HAP-1 (cell line): ENCODE measurements around the gene RFPL1.
"Not testable (repeated sequence)": the region's sequence is repeated elsewhere in the genome, so short reads cannot be mapped to it uniquely, and the experiment has no call there.

Source experiments
- DNase-seq, 2 experiments: peaks; one replicate each; pipeline ENCODE4 v3.0.0-alpha.2; 2016 to 2020; ENCODE audit warnings: low spot score in 2 of 2
- H3K27me3 ChIP-seq: fragments of 250-450 bp; sonication (Bioruptor Pico); 2 replicates; pipeline ENCODE4 v1.5.1; 2020; ENCODE audit warnings: low read depth, mild to moderate bottlenecking, moderate library complexity
- H3K36me3 ChIP-seq: fragments of 250-450 bp; sonication (Bioruptor Pico); replicated peaks from 2 replicates; pipeline ENCODE4 v1.5.1; 2020; ENCODE audit warnings: mild to moderate bottlenecking
- H3K4me1 ChIP-seq: fragments of 250-450 bp; sonication (Bioruptor Pico); 2 replicates; pipeline ENCODE4 v1.5.1; 2020; ENCODE audit warnings: mild to moderate bottlenecking
- H3K4me3 ChIP-seq: fragments of 250-450 bp; sonication (Bioruptor Pico); 2 replicates; pipeline ENCODE4 v1.5.1; 2020; ENCODE audit warnings: mild to moderate bottlenecking, moderate library complexity
- H3K9me3 ChIP-seq: fragments of 250-450 bp; sonication (Bioruptor Pico); 2 replicates; pipeline ENCODE4 v1.5.1; 2020; ENCODE audit warnings: mild to moderate bottlenecking, moderate library complexity
- in situ Hi-C: fragments of 300-500 bp; cut with MboI; formaldehyde crosslinking; loops from 3 replicates; pipeline ENCODE4 v1.14.3; 2020; ENCODE audit warnings: low sequenced_read_pairs, inconsistent platforms, mixed read lengths

The RFPL1 gene

DNA sequence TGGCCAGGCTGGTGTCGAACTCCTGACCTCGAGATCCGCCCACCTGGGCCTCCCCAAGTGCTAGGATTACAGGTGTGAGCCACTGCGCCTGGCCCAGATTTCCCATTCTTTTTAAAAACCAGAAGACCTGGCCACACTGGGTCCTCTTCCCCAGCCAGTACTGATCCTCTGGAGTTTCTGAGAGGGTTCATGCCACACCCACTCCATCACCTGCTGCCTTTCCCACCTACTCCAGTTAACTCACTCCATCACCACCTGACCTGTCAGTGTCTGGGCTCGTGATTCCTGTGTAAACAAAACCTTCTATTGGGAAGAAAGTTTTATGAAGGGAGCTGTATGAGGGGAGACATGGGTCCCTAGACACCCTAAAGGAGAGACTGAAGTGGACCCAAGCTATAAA lies 19.7 kb upstream of the RFPL1 start:
- H3K4me3 ChIP-seq, H3K4me1 ChIP-seq, H3K27me3 ChIP-seq, DNase-seq, H3K9me3 ChIP-seq, in situ Hi-C loops, H3K36me3 ChIP-seq: not testable (repeated sequence)

DNA sequence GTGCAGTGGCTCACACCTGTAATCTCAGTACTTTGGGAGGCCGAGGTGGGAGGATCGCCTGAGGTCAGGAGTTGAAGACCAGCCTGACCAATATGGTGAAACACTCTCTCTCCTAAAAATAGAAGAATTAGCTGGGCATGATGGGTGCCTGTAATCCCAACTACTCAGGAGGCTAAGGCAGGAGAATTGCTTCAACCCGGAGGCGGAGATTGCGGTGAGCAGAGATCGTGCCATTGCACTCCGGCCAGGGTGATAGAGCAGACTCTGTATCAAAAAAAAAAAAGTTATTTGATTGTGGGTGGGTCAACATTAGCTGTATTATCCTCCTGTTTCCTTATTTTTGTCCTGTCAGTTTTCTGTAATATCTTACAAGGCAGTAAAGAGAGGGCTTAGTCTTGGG lies 11.9 kb upstream of the RFPL1 start:
- no peak overlapping the region for H3K4me3 ChIP-seq
- in situ Hi-C loops, result no loop called here
- DNase-seq, result no peak
- H3K9me3 ChIP-seq, result no peaks in the 10 kb centered on the region
- no peaks in the 10 kb centered on the region for H3K27me3 ChIP-seq
- H3K4me1 ChIP-seq, result no peaks in the 10 kb centered on the region
- no peaks in the 10 kb centered on the region for H3K36me3 ChIP-seq

DNA sequence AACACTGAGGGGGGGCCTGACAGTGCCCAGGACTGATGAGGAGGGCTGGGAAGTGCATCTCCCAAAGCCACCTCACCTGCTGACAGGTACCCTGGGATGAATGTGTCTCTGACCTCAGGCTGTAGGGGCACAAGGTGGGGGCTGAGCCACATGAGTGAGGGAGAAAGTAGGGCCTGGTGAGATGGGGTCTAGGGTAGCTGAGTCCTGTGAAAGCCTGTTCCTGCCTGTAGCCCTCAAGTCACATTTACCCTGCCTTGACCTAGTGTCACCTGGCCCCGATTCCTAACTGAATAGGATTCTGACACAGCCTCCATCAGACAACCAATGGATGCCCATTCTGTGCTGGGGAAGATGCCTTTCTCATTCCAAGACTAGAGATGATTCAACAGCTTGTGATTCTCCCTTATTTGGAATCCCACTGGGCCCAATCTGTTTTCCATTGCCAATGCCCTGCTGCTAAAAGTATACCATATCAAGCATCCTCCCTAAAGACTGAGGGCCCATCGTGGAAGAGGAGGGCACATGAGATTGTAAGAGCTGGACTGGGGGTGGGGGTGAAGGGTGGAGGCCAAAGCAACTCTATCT lies 11.1 kb upstream of the RFPL1 start:
- Histone ChIP-seq H3K27me3 (no peaks in the 10 kb centered on the region), H3K4me3 (no peak overlapping the region), H3K36me3 (no peaks in the 10 kb centered on the region), H3K4me1 (peaks cover 5% of the 10 kb centered on the region; the same call in 1 of the 2 replicates), H3K9me3 (no peaks in the 10 kb centered on the region)
- no peak for DNase-seq
- in situ Hi-C loops, result no loop called here

DNA sequence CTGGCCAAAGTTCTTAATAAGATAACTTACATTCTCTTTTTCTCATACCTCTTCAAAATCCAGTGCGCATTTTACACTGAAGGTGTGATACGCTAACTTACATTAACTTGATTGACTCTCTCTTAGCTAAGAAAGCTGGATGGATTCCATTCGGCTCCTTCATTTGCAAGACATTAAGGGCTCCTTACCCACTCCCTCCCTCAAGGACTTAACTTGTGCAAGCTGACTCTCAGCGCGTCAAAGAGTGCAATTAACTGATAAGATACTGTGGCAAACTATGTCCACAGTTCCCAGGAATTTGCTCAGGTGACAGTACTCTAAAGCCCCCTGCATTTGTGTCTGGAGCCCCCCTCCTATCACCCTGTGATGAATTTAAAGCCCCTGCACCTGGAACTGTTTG lies 6.4 kb upstream of the RFPL1 start:
- Histone ChIP-seq H3K36me3 (no peaks in the 10 kb centered on the region), H3K4me3 (no peak overlapping the region), H3K4me1 (peaks cover 21% of the 10 kb centered on the region), H3K9me3 (no peaks in the 10 kb centered on the region), H3K27me3 (no peaks in the 10 kb centered on the region)
- DNase-seq, result peak; percentile 48 to 61
- in situ Hi-C loops, result no loop called here

DNA sequence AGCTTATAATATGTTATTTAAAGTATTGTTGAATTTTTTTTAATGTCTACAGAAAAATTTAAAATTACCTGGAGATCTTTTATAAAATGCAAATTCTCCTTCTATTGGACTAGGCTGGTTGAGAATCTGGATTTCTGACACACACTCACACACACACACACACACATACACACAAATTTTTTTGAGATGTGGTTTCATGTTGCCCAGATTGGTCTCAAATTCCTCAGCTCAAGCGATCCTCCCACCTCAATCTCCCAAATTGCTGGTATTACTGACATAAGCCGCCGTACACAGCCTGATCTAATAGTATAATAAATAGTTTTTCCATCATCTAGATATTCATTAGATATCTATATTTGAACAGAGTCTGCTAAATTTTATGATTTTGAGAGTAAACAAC lies 4.5 kb upstream of the RFPL1 start:
- peaks cover 21% of the 10 kb centered on the region for H3K4me1 ChIP-seq
- H3K27me3 ChIP-seq, result no peaks in the 10 kb centered on the region
- H3K36me3 ChIP-seq, result no peaks in the 10 kb centered on the region
- H3K4me3 ChIP-seq, result no peak overlapping the region
- in situ Hi-C loops, result no loop called here
- DNase-seq, result no peak
- H3K9me3 ChIP-seq, result no peaks in the 10 kb centered on the region

DNA sequence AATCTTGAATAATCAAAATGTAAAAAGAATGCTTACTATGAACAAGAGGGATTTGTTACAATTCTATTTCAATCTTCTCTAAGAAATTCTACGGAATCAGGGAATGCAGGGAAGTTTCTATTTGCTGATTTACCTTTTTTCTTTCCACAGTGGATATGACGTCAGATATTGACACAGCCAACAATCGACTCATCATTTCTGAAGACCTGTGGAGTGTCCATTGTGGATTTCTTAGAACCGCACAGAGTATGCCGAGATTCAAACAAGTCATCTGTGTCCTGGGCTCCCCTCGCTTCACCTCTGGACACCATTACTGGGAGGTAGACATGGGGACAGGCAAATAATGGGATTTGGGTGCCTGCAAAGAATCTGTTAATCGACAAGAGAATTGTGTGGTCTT lies 4.1 kb upstream of the RFPL1 start:
- no peaks in the 10 kb centered on the region for H3K36me3 ChIP-seq
- H3K27me3 ChIP-seq, result no peaks in the 10 kb centered on the region
- H3K4me3 ChIP-seq, result no peak overlapping the region
- no peak for DNase-seq
- in situ Hi-C loops, result no loop called here
- no peaks in the 10 kb centered on the region for H3K9me3 ChIP-seq
- H3K4me1 ChIP-seq, result peaks cover 21% of the 10 kb centered on the region

DNA sequence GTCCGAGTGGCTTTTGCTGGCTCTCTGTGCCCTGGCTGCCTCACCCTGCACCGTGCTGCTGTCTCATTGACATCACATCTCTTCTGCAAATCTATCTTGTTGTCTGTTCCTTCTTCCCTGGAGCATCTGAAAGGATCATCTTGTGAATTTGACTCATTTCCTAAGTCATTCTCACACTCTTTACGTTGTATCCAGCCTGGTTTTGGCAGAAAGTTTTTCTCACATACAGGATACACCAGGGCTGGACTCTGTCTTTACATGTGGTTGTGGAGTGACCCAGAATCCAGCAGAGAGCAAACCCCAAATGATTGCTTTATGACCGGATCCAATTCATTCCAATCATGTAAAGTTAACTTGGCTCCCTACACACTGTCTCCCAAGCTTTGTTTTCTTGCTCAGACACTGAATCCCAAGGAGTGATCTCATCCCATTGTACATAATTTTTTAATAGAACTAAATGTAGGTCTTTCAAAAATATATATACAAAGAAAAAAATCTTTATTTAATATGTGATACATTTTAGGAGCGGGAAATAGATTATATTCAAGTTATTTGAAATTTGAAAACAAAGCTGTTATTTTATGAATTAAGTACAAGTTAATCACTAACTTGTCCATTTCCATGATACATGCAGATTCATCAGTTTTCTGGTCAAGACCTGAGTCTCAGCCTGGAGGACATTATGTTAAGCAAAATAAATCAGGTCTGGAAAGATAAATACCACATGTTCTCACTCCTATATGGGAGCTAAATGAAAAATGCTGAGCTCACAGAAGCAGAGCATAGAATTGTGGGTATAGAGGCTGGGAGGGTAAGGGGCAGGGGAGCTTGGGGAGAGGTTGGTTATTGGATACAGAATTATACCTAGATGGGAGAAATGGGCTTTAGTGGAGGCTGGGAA lies 2.9 kb upstream of the RFPL1 start:
- Histone ChIP-seq H3K4me1 (peaks cover 21% of the 10 kb centered on the region), H3K27me3 (no peaks in the 10 kb centered on the region), H3K9me3 (no peaks in the 10 kb centered on the region), H3K4me3 (no peak overlapping the region), H3K36me3 (no peaks in the 10 kb centered on the region)
- in situ Hi-C loops, result no loop called here
- no peak for DNase-seq

DNA sequence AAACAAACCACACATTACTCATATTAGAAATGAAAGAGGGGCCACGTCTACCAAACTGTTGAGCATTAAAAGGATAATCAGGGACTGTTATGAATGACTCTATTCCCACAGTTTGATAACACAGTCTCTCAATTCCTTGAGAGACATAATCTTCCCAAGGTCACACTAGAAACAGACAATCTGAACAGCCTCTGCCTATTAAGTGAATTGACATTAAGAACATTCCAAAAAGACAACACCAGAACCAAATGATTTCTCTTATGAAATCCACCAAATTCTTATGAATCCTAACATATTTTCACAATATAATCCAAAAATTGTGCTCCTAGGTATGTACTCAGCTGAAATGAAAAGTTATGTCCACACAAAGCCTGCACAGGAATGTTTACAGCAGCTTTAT lies 4.6 kb downstream of the RFPL1 start:
- Histone ChIP-seq H3K36me3 (no peaks in the 10 kb centered on the region), H3K4me1 (peaks cover 14% of the 10 kb centered on the region), H3K27me3 (no peaks in the 10 kb centered on the region), H3K9me3 (no peaks in the 10 kb centered on the region), H3K4me3 (no peak overlapping the region)
- in situ Hi-C loops, result no loop called here
- no peak for DNase-seq

DNA sequence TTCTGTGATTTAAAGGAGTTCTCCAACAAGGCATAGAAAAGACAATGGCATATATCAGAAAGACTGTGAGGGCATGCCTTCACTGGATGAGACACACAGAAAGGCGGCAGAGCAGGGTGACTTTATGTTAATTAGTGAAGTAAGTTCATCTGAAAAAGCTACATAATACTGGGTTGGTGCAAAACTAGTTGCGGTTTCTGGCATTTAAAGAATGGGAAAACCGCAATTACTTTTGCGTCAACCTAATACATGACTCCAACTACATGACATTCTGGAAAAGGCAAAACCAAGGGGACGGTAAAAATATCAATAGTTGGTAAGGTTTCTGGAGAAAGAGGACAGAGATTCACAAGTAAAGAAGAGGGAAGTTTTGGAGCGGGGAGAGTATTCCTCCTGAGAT lies 5.1 kb downstream of the RFPL1 start:
- Histone ChIP-seq H3K9me3 (no peaks in the 10 kb centered on the region), H3K4me3 (no peak overlapping the region), H3K27me3 (no peaks in the 10 kb centered on the region), H3K4me1 (peaks cover 14% of the 10 kb centered on the region), H3K36me3 (no peaks in the 10 kb centered on the region)
- peak; percentile 24 to 35 for DNase-seq
- in situ Hi-C loops, result no loop called here

DNA sequence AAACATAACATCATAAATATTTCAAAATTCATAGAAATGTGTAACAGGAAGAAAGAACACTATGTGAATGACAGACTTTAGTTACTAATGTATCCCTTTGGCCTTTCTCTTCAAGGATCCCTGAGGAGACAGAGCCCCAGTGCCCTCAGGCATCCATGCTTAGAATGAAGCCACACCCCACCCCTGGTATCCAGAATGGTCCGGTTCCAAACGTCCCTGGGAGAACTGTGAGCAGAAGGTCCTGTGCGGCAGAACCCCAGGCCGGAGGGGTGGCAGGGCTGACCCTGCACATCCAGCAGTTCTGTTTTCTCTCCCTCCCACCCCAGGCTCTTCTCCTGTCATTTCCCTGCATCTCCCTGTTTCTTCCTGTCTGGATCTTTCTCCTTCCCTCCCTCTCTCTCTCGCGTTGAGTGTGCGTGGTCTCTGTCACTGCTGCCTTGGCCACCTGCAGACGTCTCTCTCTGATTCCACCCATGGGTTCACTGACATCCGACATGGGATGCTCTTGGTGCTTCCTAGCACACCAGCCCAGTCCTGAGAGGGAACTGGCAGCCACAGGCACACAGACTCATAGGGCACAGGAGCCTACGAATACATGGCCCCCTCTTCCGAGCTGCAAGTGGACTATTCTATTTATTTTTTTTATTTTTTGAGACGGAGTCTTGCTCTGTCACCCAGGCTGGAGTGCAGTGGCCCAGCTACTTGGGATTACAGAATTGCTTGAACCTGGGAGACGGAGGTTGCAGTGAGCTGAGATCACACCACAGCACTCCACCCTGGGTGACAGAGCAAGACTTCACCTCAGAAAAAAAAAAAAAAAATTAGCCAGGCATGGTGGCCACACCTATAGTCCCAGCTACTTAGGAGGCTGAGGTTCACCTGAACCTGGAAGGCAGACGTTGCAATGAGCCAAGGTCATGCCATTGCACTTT lies 5.7 kb downstream of the RFPL1 start:
- Histone ChIP-seq H3K9me3 (no peaks in the 10 kb centered on the region), H3K27me3 (no peaks in the 10 kb centered on the region), H3K4me1 (peaks cover 14% of the 10 kb centered on the region), H3K4me3 (no peak overlapping the region), H3K36me3 (no peaks in the 10 kb centered on the region)
- DNase-seq, result peak in 1 of 2 experiments; percentile 48
- in situ Hi-C loops, result no loop called here

DNA sequence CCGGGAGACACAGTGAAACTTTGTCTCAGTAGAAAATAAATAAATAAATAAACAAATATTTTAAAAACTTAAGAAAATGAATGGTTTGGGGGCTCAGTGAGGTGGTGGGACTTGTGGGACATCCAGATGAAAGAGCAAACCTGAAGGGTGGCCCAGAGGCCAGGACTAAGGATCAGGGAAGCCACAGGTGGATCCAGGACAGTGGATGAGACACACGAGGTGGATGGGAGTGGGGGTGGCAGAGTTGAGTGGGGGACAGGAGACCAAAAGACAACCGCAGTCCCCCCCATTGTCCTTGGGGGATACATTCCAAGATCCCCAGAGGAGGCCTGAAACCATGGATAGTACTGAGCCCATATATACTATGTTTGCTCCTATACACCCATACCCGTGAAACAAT lies 7.1 kb downstream of the RFPL1 start:
- in situ Hi-C loops, result no loop called here
- H3K4me3 ChIP-seq, result no peak overlapping the region
- H3K27me3 ChIP-seq, result no peaks in the 10 kb centered on the region
- H3K36me3 ChIP-seq, result no peaks in the 10 kb centered on the region
- H3K4me1 ChIP-seq, result peaks cover 22% of the 10 kb centered on the region
- DNase-seq, result no peak
- H3K9me3 ChIP-seq, result no peaks in the 10 kb centered on the region

DNA sequence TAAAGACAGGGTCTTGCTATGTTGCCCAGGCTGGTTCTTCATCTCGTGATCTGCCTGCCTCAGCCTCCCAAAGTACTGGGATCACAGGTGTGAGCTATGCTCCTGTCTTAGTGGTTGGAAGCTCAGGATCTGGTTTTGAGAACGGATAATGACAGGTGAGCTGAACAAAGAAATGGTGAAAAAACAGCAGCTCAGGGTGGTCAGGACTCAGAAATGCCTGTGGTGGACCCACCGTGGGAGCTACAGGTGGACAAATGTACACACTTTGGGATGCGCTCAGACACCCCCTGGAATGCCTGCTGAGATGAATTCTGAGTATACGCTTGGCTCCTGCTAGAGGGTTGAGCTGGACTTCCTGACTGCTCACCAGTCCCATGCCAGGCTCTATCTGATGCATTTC lies 9.5 kb downstream of the RFPL1 start:
- peaks cover 21% of the 10 kb centered on the region for H3K4me1 ChIP-seq
- no peak overlapping the region for H3K4me3 ChIP-seq
- in situ Hi-C loops, result no loop called here
- H3K27me3 ChIP-seq, result no peaks in the 10 kb centered on the region
- H3K36me3 ChIP-seq, result no peaks in the 10 kb centered on the region
- no peak for DNase-seq
- no peaks in the 10 kb centered on the region for H3K9me3 ChIP-seq

DNA sequence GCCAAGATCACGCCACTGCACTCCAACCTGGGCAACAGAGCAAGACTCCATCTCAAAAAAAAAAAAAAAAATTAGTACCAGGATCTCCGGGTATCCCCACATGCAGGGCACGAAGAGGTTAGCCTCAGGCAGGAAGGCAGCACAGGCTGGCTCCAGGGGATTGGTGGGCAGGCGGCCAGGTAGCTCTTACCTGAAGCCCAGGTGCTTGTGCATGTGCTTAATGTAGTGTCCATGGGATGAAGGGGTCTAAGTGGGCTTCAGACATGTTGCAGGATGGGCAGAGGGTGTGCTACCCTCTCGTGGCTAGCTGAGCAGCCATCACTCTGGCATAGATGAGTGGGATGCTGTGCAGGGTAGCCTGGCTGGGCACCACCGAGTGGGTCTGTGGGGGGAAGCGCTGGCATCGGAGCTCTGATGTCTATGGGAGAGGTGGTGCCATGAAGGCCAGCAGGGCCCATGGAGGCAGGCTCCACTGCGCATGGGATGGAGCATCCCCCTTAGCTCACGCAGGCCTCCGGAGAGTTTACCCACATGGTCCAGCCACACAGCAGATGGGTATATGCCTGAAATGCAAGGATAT lies 11.0 kb downstream of the RFPL1 start:
- H3K9me3 ChIP-seq, result no peaks in the 10 kb centered on the region
- in situ Hi-C loops, result no loop called here

More for the DNA sequence above, 11.0 kb downstream of the RFPL1 start:
- no peak overlapping the region for H3K4me3 ChIP-seq
- no peaks in the 10 kb centered on the region for H3K36me3 ChIP-seq
- H3K27me3 ChIP-seq, result no peaks in the 10 kb centered on the region
- peaks cover 10% of the 10 kb centered on the region for H3K4me1 ChIP-seq
- no peak for DNase-seq
